ENCODE results near the gene CKAP5.

The CKAP5 gene

GRCh38 chr11:46766656-46767055 is 79.4 kb downstream of the CKAP5 start:
- DNase-seq (ENCODE audit: low read depth): no peak
- no peak overlapping the region for H3K4me3 ChIP-seq (ENCODE audit: control insufficient read depth, low read depth, low read length)

GRCh38 chr11:46762248-46762647 is 83.8 kb downstream of the CKAP5 start:
- H3K4me3 ChIP-seq (ENCODE audit: control insufficient read depth, low read depth, low read length): no peak overlapping the region
- no peak for DNase-seq (ENCODE audit: low read depth)
- TF ChIP-seq CTCF (IDR thresholded peaks at IDR 0.05; ENCODE audit: control insufficient read depth, insufficient read depth, low read depth, low read length, missing control alignments): no peak

More at GRCh38 chr11:46766656-46767055, 79.4 kb downstream of the CKAP5 start:
- TF ChIP-seq CTCF (IDR thresholded peaks at IDR 0.05; ENCODE audit: control insufficient read depth, insufficient read depth, low read depth, low read length, missing control alignments): no peak

GRCh38 chr11:46761807-46762206 is 84.3 kb downstream of the CKAP5 start:
- no peak for DNase-seq (ENCODE audit: low read depth)
- no peak for TF ChIP-seq CTCF (IDR thresholded peaks at IDR 0.05; ENCODE audit: control insufficient read depth, insufficient read depth, low read depth, low read length, missing control alignments)

GRCh38 chr11:46760429-46761128 is 85.5 kb downstream of the CKAP5 start:
- no peak for TF ChIP-seq CTCF (IDR thresholded peaks at IDR 0.05; ENCODE audit: control insufficient read depth, insufficient read depth, low read depth, low read length, missing control alignments)
- DNase-seq (ENCODE audit: low read depth): no peak

More at GRCh38 chr11:46761807-46762206, 84.3 kb downstream of the CKAP5 start:
- H3K4me3 ChIP-seq (ENCODE audit: control insufficient read depth, low read depth, low read length): no peak overlapping the region

GRCh38 chr11:46759196-46759595 is 86.9 kb downstream of the CKAP5 start:
- no peak overlapping the region for H3K4me3 ChIP-seq (ENCODE audit: control insufficient read depth, low read depth, low read length)
- no peak for TF ChIP-seq CTCF (IDR thresholded peaks at IDR 0.05; ENCODE audit: control insufficient read depth, insufficient read depth, low read depth, low read length, missing control alignments)
- no peak for DNase-seq (ENCODE audit: low read depth)

More at GRCh38 chr11:46760429-46761128, 85.5 kb downstream of the CKAP5 start:
- H3K4me3 ChIP-seq (ENCODE audit: control insufficient read depth, low read depth, low read length): no peak overlapping the region

- no peak for DNase-seq (ENCODE audit: low read depth)
- H3K4me3 ChIP-seq (ENCODE audit: control insufficient read depth, low read depth, low read length): no peak overlapping the region
- TF ChIP-seq CTCF (IDR thresholded peaks at IDR 0.05; ENCODE audit: control insufficient read depth, insufficient read depth, low read depth, low read length, missing control alignments): no peak
Measured at GRCh38 chr11:46755962-46756361, 90.1 kb downstream of the CKAP5 start.

Measured in AG09309 (cell line).